ENCODE results near the gene TC2N. TPM values are rescaled to one million over a fixed set of nuclear protein-coding genes. Genes with fewer than 3 reads are reported as not detected.

The TC2N gene
- total and polyA plus RNA-seq, 2 donors (not counting 3 experiments of a cell fraction or from before 2014, with no cell fraction given) = 0.40 TPM; not detected in 1

DNA sequence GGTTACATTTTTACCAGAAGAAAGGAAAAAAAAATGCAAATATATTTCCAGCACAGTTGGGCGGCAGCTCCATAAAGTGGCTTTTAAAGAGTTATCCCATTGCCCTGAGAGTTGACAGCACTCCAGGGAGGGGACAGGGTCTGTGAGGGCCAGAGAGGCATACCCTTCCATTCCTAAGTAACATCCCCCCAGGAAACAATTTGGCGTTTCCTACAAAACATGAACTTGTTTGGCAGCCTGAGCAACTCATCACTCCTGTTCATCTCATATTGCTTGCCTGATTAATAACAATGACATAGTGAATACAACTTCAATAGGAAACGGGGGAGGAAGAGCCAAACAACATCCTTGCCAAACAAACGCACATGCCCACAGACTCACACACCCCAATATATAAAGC is 23.3 kb downstream of the TC2N start:
- BruUV-seq (replicated peaks) = no TSS peak
- no peak for DNase-seq (ENCODE audit: low read depth, low spot score)

DNA sequence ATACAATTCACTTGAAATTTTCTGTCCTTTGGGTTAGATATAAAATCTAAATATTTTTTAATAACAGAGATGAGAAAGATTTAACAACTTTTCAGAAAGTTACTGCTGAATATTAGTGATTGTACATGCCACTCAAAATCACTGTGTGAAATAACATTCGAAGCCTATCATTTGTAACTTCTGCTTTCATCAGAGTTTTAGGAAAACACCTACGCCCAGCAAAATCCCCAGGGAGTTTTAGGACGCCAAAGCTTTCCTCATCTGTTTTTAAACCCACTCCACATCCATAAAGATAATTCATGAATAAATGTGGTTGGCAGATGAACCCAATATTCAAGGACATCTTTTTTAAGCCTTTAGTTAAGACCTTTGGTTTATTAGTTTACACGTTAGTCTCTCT is 23.9 kb downstream of the TC2N start:
- H3K4me1 ChIP-seq (ENCODE audit: control insufficient read depth, extremely low read depth, insufficient read depth, low read length) = no peaks in the 10 kb centered on the region
- no peaks in the 10 kb centered on the region for H3K36me3 ChIP-seq (ENCODE audit: control insufficient read depth in 2 of 2, extremely low read depth in 1 of 2, insufficient read depth in 2 of 2, low read length in 2 of 2)
- peaks cover 0 to 7% of the 10 kb centered on the region in 2 experiments for H3K27me3 ChIP-seq (ENCODE audit: control insufficient read depth in 2 of 2, insufficient read depth in 2 of 2, low read length in 2 of 2)
- BruUV-seq (replicated peaks) = no TSS peak
- H3K4me2 ChIP-seq (ENCODE audit: insufficient read depth, low read length) = no peak overlapping the region
- POLR2A ChIA-PET = no interaction called here
- CTCF ChIA-PET = no interaction called here
- dilution Hi-C loops (cut with MboI; ENCODE audit: extremely low pct_ligation_motif_present, low sequenced_read_pairs) (no loop called here), intact Hi-C loops (cut with micrococcal nuclease) (loop anchor here (1.0 kb wide), 1 partner anchor 10 kb away; no protein-coding TSS in a partner anchor)
- H3K4me3 ChIP-seq (replicated peaks in 1 of 3; ENCODE audit: insufficient read depth in 1 of 3, low read depth in 1 of 3, low read length in 3 of 3) = no peak overlapping the region
- H2AFZ ChIP-seq (ENCODE audit: low read depth, low read length) = no peak overlapping the region
- H3K9me3 ChIP-seq (replicated peaks; ENCODE audit: control insufficient read depth, insufficient read depth, low read length) = no peaks in the 10 kb centered on the region
- no peak overlapping the region for H3K9ac ChIP-seq (replicated peaks; ENCODE audit: extremely low read depth, insufficient read depth, low read length)
- H3K9me1 ChIP-seq (replicated peaks; ENCODE audit: control insufficient read depth, extremely low read depth, insufficient read depth, low read length) = no peaks in the 10 kb centered on the region
- FAIRE-seq = no peak
- no peaks in the 10 kb centered on the region for H3K79me2 ChIP-seq (ENCODE audit: control insufficient read depth, insufficient read depth, low read length)
- DNase-seq (ENCODE audit: low read depth, low spot score) = no peak
- no peak for TF ChIP-seq GATA2 (IDR thresholded peaks at IDR 0.05; ENCODE audit: insufficient read depth, insufficient read length, low read depth, low read length)
- no peak for TF ChIP-seq POLR2AphosphoS5 (IDR thresholded peaks at IDR 0.05; ENCODE audit: insufficient read depth, low read depth, low read length)
- no peak for TF ChIP-seq MYC (IDR thresholded peaks at IDR 0.05; ENCODE audit: low read depth, low read length)
- no peak for TF ChIP-seq CTCF (IDR thresholded peaks at IDR 0.05; ENCODE audit: extremely low read depth in 1 of 2, insufficient read depth in 1 of 2, low read depth in 1 of 2, low read length in 2 of 2)
- TF ChIP-seq MAX (IDR thresholded peaks at IDR 0.05; ENCODE audit: insufficient read depth, insufficient read length) = no peak
- no peak for TF ChIP-seq FOS (IDR thresholded peaks at IDR 0.05; ENCODE audit: borderline replicate concordance, insufficient read depth, low read length)
- no peak for TF ChIP-seq JUN (IDR thresholded peaks at IDR 0.05; ENCODE audit: borderline replicate concordance, insufficient read depth, insufficient read length, low read depth)
- TF ChIP-seq EZH2 (IDR thresholded peaks at IDR 0.05; ENCODE audit: borderline replicate concordance, low read depth, low read length, severe bottlenecking) = no peak
- no peak for TF ChIP-seq POLR2A (IDR thresholded peaks at IDR 0.05; ENCODE audit: low read depth, low read length)
- no peak overlapping the region for H3K27ac ChIP-seq (ENCODE audit: insufficient read depth, low read depth, low read length)
- no peaks in the 10 kb centered on the region for H4K20me1 ChIP-seq (replicated peaks; ENCODE audit: control insufficient read depth, extremely low read depth, insufficient read depth, low read length)

More for the DNA sequence above, 23.3 kb downstream of the TC2N start:
- Histone ChIP-seq H3K4me1 (ENCODE audit: control insufficient read depth, extremely low read depth, insufficient read depth, low read length) (no peaks in the 10 kb centered on the region), H3K9me1 (replicated peaks; ENCODE audit: control insufficient read depth, extremely low read depth, insufficient read depth, low read length) (no peaks in the 10 kb centered on the region), H4K20me1 (replicated peaks; ENCODE audit: control insufficient read depth, extremely low read depth, insufficient read depth, low read length) (no peaks in the 10 kb centered on the region), H3K27me3 (ENCODE audit: control insufficient read depth in 2 of 2, insufficient read depth in 2 of 2, low read length in 2 of 2) (peaks cover 0 to 3% of the 10 kb centered on the region in 2 experiments), H3K4me3 (replicated peaks in 1 of 3; ENCODE audit: insufficient read depth in 1 of 3, low read depth in 1 of 3, low read length in 3 of 3) (no peak overlapping the region), H3K27ac (ENCODE audit: insufficient read depth, low read depth, low read length) (no peak overlapping the region), H3K4me2 (ENCODE audit: insufficient read depth, low read length) (no peak overlapping the region), H3K79me2 (ENCODE audit: control insufficient read depth, insufficient read depth, low read length) (no peaks in the 10 kb centered on the region), H2AFZ (ENCODE audit: low read depth, low read length) (no peak overlapping the region), H3K36me3 (ENCODE audit: control insufficient read depth in 2 of 2, extremely low read depth in 1 of 2, insufficient read depth in 2 of 2, low read length in 2 of 2) (no peaks in the 10 kb centered on the region), H3K9me3 (replicated peaks; ENCODE audit: control insufficient read depth, insufficient read depth, low read length) (no peaks in the 10 kb centered on the region), H3K9ac (replicated peaks; ENCODE audit: extremely low read depth, insufficient read depth, low read length) (no peak overlapping the region)
- ChIA-PET POLR2A (no interaction called here), CTCF (no interaction called here)
- TF ChIP-seq FOS (IDR thresholded peaks at IDR 0.05; ENCODE audit: borderline replicate concordance, insufficient read depth, low read length) (no peak), GATA2 (IDR thresholded peaks at IDR 0.05; ENCODE audit: insufficient read depth, insufficient read length, low read depth, low read length) (no peak), CTCF (IDR thresholded peaks at IDR 0.05; ENCODE audit: extremely low read depth in 1 of 2, insufficient read depth in 1 of 2, low read depth in 1 of 2, low read length in 2 of 2) (no peak)
- dilution Hi-C loops (cut with MboI; ENCODE audit: extremely low pct_ligation_motif_present, low sequenced_read_pairs) (no loop called here), intact Hi-C loops (cut with micrococcal nuclease) (no loop called here)
- FAIRE-seq = no peak

Data from endothelial cell of umbilical vein (primary cell).